Type B pancreatic cell (in vitro differentiated cells): ENCODE results near the gene TMEM156. TPM values are rescaled to one million over a fixed set of nuclear protein-coding genes. Genes with fewer than 3 reads are reported as not detected.

Experiments used
- DNase-seq: peaks from one replicate; pipeline ENCODE4 v3.0.0; 2021; ENCODE audit warnings: mixed read lengths; ENCODE audit not compliant: unreplicated experiment; ENCODE audit errors: extremely low spot score
- H3K27ac Mint-ChIP-seq: 2 replicates; pipeline ENCODE4 v1.8.0; 2021; ENCODE audit warnings: mild to moderate bottlenecking, mixed read lengths
- H3K27me3 Mint-ChIP-seq: 2 replicates; pipeline ENCODE4 v1.8.0; 2021; ENCODE audit warnings: mixed read lengths
- H3K36me3 Mint-ChIP-seq: 2 replicates; pipeline ENCODE4 v1.8.0; 2021; ENCODE audit warnings: mixed read lengths
- H3K4me1 Mint-ChIP-seq: one replicate; pipeline ENCODE4 v1.8.0; 2021; ENCODE audit warnings: mixed read lengths; ENCODE audit not compliant: unreplicated experiment
- H3K4me3 Mint-ChIP-seq: 2 replicates; pipeline ENCODE4 v1.8.0; 2021; ENCODE audit warnings: mild to moderate bottlenecking, mixed read lengths
- H3K9me3 Mint-ChIP-seq: 2 replicates; pipeline ENCODE4 v1.8.0; 2021; ENCODE audit warnings: mixed read lengths
- long read RNA-seq: library from polyadenylated mRNA; unstranded; transcript quantifications from one replicate; pipeline ENCODE4 v2.0.0, GENCODE V29; 2020
- total RNA-seq: library from RNA; stranded (reverse); gene quantifications from 2 replicates; pipeline ENCODE4 v1.2.1, GENCODE V29; 2021; ENCODE audit warnings: low replicate concordance
- TF ChIP-seq, protein P1 (sequence below): fragments of 200-600 bp; sonication (generic); conservative IDR thresholded peaks from 2 replicates; pipeline ENCODE4 v1.5.0; 2021; ENCODE audit warnings: antibody characterized with exemption, mild to moderate bottlenecking

TMEM156 gene, protein sequence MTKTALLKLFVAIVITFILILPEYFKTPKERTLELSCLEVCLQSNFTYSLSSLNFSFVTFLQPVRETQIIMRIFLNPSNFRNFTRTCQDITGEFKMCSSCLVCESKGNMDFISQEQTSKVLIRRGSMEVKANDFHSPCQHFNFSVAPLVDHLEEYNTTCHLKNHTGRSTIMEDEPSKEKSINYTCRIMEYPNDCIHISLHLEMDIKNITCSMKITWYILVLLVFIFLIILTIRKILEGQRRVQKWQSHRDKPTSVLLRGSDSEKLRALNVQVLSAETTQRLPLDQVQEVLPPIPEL
- not detected in 2 replicates for total RNA-seq
- long read RNA-seq: 0 reads

DNA sequence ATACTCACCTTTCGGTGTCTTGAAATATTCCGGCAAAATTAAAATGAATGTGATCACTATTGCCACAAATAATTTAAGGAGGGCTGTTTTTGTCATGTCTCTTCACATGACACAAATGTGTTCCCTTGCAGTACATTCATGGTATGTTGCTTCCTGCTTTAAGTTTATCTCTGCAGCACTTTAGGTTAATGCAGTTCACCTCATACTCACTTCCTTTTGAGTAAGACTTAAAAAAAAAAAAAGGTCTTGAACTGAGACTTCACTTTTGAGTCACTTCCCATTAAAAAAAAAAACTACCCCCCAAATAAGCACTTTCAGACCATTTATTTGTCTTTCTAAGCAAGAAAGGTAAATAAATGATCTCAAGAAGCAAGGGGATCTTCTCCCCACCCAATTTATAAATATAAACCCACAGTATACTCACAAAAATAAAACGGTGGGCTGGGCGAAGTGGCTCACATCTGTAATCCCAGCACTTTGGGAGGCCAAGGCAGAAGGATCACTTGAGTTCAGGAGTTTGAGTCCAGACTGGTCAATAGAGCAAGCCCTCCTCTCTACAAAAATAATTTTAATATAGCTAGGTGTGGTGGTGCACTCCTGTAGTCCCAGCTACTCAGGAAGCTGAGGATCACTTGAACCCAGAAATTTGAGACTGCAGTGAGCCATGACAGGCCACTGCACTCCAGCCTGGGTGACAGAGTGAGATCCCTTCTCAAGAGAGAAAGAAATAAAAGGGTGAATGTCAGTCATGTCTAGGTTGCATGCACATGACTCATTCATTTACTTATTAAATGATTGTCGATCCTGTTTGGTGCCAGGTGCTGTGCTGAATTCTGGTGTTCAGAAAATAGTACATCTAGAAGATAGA lies at the start of gene TMEM156:
Gene TMEM156, minus strand, starts transcription at position 192 of the 868 bp plus-strand sequence. Its CDS starts 96 bp downstream, at position 96.
- Mint-ChIP-seq H3K9me3 (no peaks in the 10 kb centered on the region), H3K4me3 (no peak within 1 kb of the TSS), H3K36me3 (no peaks in the 10 kb centered on the region), H3K27ac (no peak within 1 kb of the TSS), H3K4me1 (peaks cover 5% of the 10 kb centered on the region), H3K27me3 (no peaks in the 10 kb centered on the region)
- TF ChIP-seq, protein P1, sequence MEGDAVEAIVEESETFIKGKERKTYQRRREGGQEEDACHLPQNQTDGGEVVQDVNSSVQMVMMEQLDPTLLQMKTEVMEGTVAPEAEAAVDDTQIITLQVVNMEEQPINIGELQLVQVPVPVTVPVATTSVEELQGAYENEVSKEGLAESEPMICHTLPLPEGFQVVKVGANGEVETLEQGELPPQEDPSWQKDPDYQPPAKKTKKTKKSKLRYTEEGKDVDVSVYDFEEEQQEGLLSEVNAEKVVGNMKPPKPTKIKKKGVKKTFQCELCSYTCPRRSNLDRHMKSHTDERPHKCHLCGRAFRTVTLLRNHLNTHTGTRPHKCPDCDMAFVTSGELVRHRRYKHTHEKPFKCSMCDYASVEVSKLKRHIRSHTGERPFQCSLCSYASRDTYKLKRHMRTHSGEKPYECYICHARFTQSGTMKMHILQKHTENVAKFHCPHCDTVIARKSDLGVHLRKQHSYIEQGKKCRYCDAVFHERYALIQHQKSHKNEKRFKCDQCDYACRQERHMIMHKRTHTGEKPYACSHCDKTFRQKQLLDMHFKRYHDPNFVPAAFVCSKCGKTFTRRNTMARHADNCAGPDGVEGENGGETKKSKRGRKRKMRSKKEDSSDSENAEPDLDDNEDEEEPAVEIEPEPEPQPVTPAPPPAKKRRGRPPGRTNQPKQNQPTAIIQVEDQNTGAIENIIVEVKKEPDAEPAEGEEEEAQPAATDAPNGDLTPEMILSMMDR: no peak
- DNase-seq: no peak

DNA sequence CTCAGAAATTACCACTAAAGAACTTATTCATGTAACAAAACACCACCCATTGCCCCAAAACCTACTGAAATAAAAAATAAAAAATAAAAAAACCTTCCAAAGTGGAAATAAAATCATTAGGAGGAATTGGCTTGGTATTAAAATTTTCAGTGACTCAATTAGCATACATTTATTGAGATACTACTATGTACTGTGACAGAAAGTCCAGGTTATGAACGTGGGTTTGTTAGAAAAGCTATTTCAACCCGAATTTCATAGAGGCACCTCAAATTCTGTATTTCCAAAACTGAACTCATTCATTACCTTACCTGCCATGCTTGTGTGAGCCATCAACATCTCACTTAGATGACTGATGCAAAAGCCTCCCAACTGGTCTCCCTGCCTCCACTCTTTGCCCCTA lies 46.6 kb upstream of the TMEM156 start:
- Mint-ChIP-seq H3K36me3 (peaks cover 22% of the 10 kb centered on the region), H3K27me3 (no peaks in the 10 kb centered on the region), H3K4me3 (no peak overlapping the region), H3K27ac (no peak overlapping the region), H3K9me3 (no peaks in the 10 kb centered on the region), H3K4me1 (no peaks in the 10 kb centered on the region)
- TF ChIP-seq, protein P1: no peak
- DNase-seq: no peak

DNA sequence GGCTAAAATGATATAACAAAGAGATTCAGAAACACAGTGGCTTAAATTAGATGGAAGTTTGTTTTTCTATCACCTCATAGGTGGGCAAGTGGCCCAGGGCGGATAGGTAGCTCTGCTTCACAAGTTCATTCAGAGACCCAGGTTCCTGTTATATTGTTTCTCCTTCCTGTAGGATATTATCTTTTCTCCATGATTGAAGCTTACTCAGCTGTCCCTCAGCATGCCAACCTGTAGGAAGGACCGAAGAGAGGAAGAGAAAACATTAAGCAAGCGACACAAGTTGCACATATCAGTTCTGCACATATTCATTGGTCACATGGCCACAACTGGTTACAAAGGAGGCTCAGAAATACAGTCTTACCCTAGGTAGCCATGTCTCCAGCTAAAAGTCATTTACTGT lies 36.7 kb upstream of the TMEM156 start:
- H3K4me1 Mint-ChIP-seq: no peaks in the 10 kb centered on the region

DNA sequence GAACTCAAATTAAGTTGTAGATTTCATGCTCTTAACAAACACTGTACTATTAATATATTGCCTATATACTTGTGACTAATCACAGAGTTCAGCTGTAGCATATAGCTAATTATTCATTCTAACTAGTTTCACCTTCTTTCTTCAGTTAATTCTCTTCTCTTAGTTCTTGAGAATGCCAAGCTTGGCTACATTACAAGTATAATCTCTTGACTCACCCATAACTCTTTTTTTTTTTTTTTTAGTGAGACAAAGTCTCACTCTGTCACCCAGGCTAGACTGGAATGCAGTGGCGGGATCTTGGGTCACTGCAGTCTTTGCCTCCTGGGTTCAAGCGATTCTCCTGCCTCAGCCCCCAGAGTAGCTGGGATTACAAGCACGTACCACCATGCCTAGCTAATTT lies 35.2 kb upstream of the TMEM156 start:
- H3K9me3 Mint-ChIP-seq: no peaks in the 10 kb centered on the region

More for the DNA sequence above, 36.7 kb upstream of the TMEM156 start:
- TF ChIP-seq, protein P1: no peak
- Mint-ChIP-seq H3K9me3 (no peaks in the 10 kb centered on the region), H3K27me3 (no peaks in the 10 kb centered on the region), H3K27ac (no peak overlapping the region), H3K36me3 (peaks cover 3% of the 10 kb centered on the region), H3K4me3 (no peak overlapping the region)
- no peak for DNase-seq

DNA sequence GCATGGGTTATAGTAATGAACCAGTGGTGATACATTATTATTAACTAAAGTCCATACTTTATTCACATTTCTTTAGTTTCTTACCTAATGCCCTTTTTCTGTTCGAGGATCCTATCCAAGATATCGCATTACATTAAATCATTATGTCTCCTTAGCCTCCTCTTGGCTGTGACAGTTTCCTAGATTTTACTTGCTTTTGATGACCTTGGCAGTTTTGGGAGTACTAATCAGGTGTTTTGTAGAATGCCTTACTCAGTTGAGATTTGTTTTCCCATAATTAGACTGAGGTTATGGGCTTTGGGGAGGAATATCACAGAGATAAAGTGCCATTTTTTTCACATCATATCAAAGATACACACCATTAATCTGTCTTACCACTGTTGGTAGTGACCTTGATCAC lies 34.8 kb upstream of the TMEM156 start:
- H3K4me1 Mint-ChIP-seq: peaks cover 6% of the 10 kb centered on the region
- H3K27ac Mint-ChIP-seq: no peak overlapping the region
- peaks cover 5% of the 10 kb centered on the region for H3K27me3 Mint-ChIP-seq
- TF ChIP-seq, protein P1: no peak
- H3K36me3 Mint-ChIP-seq: peaks cover 3% of the 10 kb centered on the region
- H3K9me3 Mint-ChIP-seq: no peaks in the 10 kb centered on the region
- no peak for DNase-seq
- H3K4me3 Mint-ChIP-seq: no peak overlapping the region

More for the DNA sequence above, 35.2 kb upstream of the TMEM156 start:
- Mint-ChIP-seq H3K27me3 (peaks cover 3% of the 10 kb centered on the region), H3K27ac (no peak overlapping the region), H3K36me3 (peaks cover 3% of the 10 kb centered on the region), H3K4me1 (peaks cover 2% of the 10 kb centered on the region), H3K4me3 (no peak overlapping the region)
- DNase-seq: no peak
- TF ChIP-seq, protein P1: no peak
